Activated CD4-positive, CD25-positive, alpha-beta regulatory T cell (primary cell): Measurements from ENCODE around the gene IQSEC3.

Experiments used
- DNase-seq, 4 experiments: peaks; one replicate each; lab custom pipeline; 2025; lab: John Stamatoyannopoulos, UW

IQSEC3 gene

DNA sequence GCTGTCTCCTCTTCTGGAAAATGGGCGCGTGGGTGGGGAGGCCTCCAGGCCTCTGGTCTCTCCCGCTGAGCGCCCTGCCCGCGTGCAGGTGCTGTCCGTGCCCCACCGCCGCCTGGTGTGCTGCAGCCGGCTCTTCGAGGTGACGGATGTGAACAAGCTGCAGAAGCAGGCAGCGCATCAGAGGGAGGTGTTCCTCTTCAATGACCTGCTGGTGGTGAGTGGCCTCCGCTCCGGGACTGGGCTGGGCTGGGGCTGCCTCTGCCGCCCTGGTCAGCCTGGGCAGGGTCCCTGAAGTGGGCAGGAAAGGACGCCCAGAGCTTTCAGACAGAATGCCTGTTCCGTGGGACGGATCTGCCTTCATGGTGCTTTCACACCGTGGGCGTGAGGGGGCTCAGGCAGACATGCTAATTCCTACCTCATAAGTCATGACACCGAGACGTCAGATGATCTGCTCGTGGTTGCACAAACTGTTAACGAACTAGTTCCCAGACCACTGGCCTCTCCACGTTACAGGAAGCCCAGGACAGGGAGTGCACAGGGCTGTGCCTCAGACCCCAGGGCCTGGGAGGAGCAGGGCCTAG lies 96.9 kb downstream of the IQSEC3 start:
- no peak for DNase-seq

DNA sequence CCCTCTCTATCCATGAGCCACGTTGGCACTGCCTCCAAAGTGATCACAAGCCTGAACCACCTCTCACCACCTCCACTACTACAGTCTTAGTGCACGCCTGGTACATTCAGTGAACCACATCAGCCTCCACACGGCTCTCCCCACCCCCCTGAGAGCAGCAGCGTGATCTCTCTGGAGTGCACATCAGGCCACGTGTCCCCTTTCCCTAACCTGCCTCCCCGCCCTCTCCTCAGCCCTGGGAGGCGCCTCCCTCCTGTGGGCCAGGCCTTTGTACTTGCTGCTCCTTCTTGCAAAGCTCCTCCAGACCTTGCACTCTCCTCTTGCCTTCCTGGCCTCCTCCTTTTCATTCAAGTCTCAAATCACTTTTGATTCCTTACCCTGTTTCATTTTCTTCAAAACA lies 97.6 kb downstream of the IQSEC3 start:
- DNase-seq = no peak

DNA sequence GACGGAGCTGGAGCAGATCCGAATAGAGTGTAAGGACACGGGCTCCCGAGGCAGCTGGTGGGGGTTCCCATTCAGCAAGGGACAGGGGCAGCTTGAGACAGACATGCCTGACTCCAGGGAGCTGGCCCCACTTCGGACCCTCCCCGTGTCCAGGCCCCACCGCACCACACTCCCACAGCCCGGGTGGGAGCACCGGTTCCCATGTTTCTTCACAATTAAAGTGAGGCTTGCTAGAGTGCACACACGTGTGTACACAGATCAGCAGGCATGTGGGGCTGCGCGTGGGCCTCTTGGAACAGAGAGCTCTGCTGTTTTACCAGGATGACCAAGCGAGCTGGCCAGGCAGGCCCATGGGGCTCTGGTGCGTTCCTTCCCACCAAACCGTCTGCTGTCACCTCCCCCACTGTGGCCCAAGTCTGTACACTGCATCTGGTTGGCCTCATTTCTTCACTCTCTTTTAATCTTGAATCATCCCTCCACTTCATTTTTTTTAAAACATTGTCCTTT lies 99.3 kb downstream of the IQSEC3 start:
- no peak for DNase-seq

DNA sequence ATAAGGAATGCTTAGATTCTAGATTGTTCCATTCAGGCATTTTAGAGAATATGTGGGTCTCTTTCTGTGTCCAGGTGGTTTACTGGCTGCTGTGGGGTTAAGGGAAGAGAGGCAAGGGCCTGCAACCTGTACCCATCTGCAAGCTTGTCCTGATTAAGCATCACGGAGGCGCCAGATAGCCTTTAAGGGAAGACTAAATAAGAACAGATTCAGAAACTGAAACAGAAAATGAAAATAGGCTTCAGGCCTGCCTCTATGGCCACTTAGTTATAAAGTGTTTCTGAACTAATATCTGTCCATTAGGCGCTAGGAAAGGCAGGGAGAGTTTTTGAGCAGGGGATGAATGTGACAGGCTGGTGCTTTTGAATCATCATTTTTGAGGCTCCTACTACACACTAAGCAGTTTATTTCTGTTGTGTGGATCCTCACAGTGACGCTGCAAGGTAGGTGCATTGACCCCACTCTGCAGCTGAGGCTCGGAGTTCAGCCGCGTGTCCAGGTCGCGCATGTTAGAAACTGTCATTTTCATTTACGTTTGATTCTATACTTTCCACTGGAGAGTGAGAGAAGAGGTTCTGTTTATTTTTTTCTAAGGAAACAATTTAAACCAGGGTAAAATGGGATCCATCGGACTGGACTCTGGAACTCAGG lies 100.0 kb downstream of the IQSEC3 start:
- no peak for DNase-seq

DNA sequence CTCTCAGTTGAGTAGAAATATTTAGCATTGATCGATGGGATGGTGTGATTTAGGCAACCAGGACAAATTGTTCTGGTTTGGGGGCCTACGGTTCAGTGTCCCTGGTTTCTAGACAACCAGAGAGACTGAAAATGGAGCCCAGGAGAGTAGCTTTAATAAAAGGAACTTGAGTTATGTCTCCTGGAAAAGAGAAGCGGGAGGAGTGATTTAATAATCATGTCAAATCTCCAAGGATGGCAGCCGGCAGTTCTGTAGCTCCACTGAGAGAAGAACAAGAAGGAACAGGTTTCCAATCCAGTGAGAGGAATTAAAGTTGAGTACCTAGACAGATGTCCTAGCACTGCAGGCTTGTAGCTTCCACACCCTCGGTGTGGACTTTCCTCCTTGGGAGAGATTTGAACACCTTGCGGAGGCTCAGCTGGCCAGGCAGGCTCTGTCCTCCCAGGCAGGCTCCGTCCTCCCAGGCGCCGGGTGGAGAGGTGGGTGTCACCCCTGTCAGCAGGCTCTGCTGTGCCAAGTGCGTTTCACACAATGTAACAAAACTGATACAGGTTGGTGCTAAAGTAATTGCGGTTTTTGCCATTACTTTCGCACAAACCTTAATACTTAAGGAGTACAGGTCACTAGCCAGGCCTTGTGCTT lies 101.5 kb downstream of the IQSEC3 start:
- DNase-seq = no peak

DNA sequence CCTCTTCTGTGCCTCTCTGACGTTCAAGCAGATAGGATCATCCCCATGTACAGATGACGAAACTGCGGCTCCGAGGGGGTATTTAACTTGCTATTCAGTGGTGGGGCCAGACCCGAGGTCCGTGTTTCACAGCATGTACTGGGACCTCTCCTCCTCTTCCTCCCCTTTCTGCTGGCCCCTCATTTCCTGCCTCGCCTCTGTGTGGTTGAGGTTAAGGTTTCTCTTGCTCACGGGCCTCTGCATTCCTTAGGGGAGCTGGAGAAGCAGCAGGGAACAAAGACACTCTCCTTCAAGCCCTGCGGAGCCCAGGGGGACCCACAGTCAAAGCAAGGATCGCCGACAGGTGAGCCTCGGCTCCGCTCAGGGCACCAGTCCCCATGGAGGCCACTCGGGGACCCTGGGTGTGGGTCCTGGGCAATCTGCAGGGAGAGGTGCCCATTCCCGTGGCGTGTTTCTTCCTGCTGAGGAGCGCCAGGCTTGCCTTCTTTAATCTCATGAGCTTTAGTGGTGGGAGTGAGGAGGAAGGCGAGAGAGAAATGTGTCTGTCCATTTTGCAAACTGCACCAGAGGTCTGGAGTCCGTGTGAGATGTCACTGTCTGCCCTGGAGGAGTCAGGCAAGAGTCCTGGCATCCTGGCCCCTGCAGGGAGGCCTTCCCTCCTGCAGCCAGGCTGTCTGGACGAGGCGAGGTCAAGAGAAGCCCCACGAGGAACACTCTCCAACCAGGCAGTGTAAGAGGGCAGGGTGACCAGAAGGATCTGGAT lies 102.4 kb downstream of the IQSEC3 start:
- DNase-seq = no peak

DNA sequence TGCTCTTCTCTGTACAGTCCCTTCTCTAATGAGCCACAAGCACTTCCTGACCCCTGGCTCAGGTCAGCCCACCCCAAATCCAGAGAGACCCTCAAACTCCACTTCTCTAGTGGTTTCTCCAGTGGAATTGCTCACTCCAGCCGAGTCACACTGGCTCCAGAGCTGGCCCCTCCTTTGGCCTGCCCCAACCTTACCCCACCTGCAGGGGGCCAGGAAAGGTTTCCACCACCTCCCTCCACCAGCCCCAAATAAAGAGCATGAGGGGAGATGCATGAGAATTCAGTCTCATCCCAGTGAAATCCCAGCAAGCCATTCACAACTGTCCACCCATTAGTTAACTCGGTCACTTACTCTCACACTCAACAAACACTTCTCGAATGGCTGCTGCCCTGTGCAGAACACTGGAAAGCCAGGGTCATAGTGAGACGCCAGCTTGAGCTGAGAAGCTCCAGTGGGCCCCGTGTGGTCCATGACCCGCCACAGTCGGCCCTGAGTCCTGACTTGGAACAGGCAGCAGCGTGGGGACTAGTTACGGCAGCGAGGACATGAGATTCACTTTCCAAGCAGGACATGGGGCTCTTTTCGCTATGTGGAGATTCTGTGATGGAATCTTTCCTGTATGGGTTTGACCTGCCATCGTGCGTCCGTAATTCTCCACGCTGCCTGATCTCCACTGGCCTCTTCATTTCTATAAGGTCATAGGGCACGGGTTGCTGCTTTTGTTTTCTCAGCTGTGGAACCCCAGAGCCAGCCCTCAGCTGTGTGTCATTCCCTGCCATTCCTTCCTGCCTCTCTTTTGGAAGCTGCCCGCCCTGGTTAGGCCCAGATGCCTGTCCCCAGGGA lies 103.2 kb downstream of the IQSEC3 start:
- DNase-seq = no peak

DNA sequence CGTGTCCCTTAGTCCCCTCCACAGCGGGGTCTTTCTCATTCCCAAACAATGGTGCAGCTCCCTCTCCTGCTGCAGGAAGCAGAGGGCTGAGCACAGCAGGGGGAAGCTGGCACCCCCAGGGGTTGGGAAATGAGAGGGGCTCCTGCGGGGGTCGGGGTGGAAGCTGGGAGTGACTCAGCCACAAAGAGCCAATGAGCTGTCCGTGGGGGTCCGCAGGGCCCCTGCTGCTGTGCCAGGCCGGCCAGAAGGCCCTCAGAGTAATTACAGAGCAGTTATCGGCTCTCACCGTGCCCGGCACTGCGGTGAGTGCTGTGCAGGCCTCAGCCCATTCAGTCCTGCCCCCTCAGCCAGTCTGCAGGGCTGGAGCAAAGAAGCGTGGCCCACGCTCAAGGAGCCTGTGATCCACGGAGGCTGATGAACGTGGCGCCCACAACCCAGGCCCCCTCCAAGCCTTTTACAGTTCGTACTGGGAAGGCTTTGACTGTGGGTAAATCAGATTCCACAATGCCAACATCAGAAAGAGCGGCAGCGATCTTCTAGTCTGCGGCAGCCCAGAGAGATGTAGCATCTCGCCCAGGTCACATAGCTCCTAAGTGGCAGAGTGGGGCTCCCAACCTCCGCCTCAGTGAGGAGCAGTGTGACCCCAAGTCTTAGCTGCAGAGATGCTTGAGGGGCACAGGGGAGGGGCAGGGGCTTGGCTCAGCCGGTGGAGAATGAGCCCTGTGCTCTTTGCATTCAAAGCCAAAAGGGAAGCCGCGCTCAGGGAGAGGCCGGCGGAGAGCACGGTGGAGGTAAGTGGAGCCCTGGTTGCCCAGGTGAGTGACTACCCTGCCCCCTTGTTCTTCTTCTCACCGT lies 104.0 kb downstream of the IQSEC3 start:
- DNase-seq = no peak

DNA sequence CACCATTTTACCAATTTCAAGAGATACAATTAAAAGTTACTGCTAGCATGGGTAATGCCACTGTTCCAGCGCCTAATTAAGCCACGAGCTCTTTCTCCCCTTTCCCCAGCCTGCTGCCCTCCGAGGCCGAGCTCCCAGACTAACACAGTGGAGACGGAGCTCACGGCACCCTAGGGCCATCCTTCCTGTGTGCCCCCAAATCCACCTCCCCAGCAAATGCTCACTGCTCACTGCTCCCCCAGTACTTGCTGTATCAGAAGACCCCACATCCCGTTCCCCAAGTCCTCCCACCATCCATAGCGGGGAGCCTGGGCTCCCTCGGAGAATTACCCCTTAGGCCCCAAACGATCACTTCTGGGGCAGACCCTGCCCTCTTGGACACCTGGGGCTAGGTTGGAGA lies 104.7 kb downstream of the IQSEC3 start:
- no peak for DNase-seq

DNA sequence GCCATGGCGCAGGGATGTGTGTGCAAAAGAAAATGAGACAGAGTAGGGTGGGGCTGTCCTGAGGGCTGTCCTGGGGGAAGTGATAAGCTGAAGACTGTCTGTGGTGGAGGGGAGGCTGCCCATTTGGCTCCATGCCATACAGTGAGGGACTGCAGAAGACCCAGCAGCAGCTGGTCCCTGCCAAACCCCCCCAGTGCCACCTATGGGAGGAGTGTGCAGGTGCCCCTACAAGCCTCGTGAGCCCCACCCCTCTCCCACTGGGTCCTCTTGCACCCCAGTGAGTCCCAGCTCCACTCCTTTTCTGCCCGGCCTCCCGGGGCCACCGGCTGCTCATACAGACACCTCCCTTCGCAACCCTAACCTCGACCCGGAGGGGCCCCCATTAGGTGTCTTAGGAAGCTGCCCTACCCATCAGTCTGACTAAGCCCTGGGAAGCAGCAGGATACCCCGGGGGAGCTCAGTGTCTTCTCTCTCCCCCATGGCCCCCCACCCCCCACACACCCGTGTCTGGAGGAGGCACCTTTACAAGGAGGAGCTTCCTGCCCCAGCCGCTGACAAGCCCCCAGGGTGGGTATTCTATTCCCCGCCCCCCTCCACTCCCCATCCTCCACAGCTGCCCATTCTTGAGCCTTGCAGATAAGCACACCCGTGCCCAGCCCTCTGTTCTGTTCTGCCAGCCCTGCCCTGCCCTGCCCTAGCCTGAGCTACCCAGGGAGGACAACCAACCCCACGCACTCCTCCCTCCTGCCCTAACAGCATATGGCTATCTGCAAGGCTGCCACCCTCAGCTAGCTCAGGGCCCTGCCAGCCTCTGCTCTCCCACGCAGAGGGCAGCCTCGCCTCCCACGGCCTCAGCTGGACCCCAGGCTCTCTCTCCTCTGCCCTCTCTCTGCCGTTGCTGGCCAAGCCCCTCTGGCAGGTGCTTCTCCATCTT lies 105.4 kb downstream of the IQSEC3 start:
- no peak for DNase-seq

DNA sequence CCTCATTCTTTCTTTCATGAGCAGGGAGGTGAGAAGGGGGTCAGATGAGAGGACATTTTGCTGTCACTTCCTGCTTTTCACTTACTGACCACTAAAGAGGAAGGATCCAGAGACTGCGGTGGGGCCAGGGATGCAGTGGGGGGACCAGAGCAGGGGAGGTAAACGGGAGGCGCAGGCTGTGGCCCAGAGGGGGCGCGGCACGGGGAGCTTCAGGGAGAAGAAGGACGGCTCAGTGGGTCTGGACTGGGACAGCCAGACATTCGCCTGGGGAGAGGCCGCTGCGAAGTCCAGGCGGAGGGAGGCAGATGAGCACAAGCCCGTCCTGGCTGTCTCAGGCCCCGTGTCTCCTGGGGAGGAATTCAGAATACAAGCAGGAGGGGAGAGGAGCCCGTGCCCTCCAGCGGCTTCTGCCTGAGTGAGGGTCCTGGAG lies 106.2 kb downstream of the IQSEC3 start:
- DNase-seq = no peak

DNA sequence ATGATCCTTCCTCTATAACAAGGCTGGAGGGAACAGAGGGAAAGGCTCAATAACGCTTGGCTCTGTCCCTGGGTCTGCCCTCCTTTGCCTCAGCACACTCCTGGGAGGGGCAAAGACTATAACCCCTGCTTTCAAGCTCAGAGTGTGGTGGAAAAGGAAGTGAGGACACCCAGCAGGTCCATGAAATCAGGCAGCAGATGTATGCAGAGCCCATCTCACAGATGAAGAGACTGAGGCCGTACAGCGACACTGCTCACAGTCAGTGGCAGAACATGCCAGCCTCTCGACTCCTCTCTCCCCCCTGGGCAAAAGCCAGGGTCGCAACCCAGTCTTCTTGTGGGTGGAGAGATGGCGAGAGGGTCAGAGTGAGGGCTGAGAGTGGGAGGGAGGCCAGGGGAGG lies 107.6 kb downstream of the IQSEC3 start:
- DNase-seq = no peak

DNA sequence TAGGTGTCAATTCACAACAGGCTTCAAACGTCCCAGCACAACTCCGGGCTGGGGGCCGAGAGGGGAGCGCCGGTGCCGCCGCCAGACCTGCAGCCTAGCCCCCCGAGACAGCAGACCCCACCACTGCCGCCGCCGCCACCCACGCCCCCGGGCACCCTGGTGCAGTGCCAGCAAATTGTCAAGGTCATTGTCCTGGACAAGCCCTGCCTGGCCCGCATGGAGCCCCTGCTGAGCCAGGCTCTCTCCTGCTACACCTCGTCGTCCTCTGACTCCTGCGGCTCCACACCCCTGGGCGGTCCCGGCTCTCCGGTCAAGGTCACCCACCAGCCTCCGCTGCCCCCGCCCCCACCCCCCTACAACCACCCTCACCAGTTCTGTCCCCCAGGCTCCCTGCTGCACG lies 108.0 kb downstream of the IQSEC3 start:
- no peak for DNase-seq

DNA sequence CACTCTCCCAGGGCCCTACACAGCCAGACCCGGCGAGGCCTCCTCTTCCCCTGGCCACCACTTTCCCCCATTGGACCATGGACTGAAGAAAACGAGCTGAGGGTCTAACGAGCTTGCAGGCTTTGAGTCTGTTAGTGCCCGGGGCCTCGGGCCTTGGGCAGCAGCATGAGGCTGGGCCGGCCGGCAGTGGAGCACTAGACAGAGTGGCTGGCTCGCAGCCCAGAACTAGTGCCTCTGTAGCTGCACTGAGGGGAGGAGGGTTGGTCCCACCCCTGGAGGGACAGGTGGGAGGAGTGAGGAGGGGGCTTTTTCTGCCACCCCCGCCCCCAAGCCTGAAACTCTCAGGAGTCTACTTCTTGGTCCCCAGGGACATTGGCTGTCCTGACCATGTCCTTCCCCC lies 108.7 kb downstream of the IQSEC3 start:
- no peak for DNase-seq

DNA sequence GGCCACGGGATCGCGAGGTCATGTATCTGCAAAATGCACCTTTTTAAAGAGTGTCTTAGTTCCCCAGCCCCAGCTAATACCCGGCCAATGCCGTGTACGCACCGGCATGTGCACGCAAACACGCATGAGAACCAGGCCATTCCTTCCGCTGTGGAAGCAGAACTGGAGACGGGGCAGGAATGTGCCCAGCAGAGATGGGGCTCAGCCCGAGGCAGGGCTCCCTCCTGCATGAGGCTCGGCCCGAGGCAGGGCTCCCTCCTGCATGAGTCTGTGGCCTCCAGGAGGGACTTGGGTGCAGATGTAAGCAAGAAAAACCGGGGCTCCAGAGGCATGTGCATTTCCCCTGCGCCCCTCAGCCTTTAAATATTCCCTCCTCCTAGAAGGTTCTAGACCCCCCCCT lies 109.2 kb downstream of the IQSEC3 start:
- DNase-seq = no peak

DNA sequence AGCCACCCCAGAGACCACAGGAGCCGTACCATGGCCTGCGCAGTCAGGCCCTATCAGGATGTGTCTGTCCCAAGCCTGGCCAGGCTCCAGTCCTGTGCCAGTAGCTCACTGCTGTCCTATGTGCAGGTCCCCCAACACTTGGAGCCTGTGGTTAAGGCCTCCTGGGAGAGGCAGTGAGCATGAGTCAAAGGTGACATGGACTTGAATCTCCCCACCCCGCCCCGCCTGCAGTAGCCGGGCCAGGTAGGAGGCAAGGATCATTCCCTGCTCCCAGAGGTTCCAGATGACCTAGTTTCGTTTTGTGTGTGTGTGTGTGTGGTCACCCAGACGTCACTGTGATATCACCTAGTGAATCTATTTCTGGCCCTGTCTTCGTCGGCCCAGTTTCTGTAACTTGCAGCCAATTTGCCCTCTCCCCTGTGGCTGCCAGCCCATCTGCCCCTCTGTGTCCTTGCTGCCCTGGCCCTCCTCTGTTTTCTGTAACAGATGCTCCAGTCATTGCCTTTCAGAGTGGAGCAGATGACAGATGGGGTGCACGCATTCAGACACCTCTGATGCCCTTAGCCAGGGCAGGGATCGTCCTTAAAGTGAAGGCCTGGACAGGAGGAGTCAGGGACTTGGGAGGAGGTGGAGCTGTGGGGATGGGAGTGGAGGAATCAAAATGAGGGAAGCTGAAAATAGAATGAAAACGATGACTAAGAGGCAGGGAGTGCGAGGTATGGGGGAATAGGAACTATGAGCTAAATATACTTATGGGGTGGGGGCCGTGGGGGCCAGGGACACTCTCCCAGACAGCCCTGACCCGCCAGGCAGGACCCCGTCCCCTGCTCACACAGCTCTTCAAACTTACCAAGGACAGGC lies 110.0 kb downstream of the IQSEC3 start:
- DNase-seq = no peak

DNA sequence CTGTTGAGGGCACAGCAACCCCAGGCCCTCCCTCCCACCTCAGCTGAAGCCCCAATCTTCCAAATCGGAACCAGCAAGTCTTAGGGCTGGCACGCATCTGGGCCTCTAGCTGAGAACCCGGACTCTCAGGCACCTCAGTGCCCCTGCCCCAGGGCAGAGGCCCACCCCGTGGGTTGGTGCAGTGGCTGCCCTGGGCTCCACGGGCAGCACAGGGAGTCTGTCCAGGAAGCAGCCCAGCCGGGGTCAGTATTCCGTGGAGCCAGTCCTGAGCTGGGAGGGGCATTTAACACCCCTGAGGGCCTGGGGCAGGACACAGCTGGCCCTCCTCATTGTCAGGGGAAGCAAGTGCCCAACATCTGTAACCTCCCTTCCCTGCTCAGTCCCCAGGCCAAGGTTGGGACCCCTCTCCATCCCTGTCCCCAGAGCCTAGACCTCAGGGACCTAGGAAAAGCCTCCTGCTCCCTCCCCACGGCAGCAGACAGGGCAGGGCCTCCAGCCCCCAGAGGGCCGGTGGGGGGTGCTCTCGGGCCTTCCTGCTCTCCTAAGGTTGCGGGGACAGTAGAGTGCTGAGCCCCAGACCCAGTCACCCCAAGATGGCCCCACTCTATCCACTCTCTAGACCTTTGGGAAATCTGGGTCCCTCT lies 110.9 kb downstream of the IQSEC3 start:
- no peak for DNase-seq
